HG03457 (cell line): ENCODE measurements around the gene GALM.
"Not testable (repeated sequence)": the region's sequence is repeated elsewhere in the genome, so short reads cannot be mapped to it uniquely, and the experiment has no call there.

ENCODE experiments used
- ATAC-seq: cut with Tn5 transposase; IDR thresholded peaks from one replicate; pipeline ENCODE4 v1.9.1; 2021; ENCODE audit warnings: moderate number of reproducible peaks; ENCODE audit not compliant: unreplicated experiment

The GALM gene

GRCh38 chr2:38755891-38756290, 90.0 kb downstream of the GALM start:
- not testable (repeated sequence) for ATAC-seq

DNA sequence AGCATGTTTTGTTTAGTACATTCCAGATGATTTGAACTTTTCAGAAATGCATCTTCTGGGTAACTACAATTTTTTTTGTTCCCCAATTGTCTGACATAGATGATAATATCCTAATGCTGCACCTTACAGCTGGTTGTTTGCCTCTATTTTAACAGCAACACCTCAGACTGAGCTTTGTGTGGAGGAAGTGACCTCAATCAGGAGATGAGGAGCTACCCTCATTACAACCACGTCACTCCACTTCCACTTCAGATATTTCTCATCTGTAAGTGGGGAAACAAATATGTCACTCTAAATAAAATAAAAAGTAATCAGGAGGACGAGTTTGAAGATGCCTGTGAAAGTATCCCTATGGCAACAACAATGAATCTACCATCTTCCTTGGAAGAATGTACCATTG, 97.3 kb downstream of the GALM start:
- ATAC-seq = no peak

GRCh38 chr2:38763728-38764127, 97.8 kb downstream of the GALM start:
- no peak for ATAC-seq

- no peak for ATAC-seq
Measured at GRCh38 chr2:38765149-38765548, 99.2 kb downstream of the GALM start.

GRCh38 chr2:38765551-38765950, 99.6 kb downstream of the GALM start:
- ATAC-seq = no peak

DNA sequence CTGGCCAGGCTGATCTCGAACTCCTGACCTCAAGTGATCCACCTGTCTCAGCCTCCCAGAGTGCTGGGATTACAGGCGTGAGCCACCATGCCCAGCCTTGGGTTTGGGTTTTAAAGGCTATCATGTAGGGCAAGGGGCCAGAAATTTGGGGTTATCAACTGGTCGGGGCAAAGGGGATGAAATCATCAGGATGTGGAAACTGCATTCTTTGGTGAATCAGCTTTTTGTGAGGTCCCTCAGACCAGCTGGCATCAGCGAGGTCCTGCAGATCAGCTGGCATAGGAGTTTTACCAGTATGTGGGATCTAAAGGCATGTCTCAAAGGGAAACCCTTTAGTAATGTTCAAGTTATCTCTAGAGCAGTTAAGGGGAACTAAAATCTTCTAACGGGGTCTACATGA, 105.7 kb downstream of the GALM start:
- no peak for ATAC-seq

- no peak for ATAC-seq
Measured at GRCh38 chr2:38775097-38775920, 109.4 kb downstream of the GALM start.

GRCh38 chr2:38775921-38776225, 110.0 kb downstream of the GALM start:
- no peak for ATAC-seq

- ATAC-seq = no peak
Measured at GRCh38 chr2:38776531-38776930, 110.6 kb downstream of the GALM start.

DNA sequence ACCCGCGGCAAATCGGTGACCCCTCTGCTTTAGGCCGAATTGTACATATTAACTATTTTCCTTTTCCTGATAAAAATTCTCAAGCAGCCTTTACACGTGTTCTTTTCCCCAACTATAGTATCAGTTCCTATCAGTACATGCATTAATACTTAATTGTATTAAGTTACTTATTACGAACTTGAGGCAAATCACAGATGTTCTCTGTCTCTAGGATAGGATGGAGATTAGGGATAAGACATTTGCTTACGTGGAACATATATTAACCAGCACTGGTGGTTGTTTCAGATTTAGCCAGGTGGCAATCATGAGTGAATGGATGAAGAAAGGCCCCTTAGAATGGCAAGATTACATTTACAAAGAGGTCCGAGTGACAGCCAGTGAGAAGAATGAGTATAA, 112.8 kb downstream of the GALM start:
- no peak for ATAC-seq

- no peak for ATAC-seq
Measured at GRCh38 chr2:38783586-38783985, 117.7 kb downstream of the GALM start.
